Ascending aorta (tissue), 2 donors: ENCODE measurements around the gene CD151. TPM values are rescaled to one million over a fixed set of nuclear protein-coding genes. Genes with fewer than 3 reads are reported as not detected.

Experiments
- DNase-seq, 2 donors: peaks; one replicate each; pipeline ENCODE4 v3.0.0-alpha.2; 2019; ENCODE audit warnings: low spot score in 2 of 2
- H3K27ac ChIP-seq, 2 donors: fragments of 200-600 bp; sonication (generic); one replicate each; pipeline ENCODE4 v1.5.1; 2016 to 2017; ENCODE audit warnings: mild to moderate bottlenecking in 1 of 2
- H3K27me3 ChIP-seq: fragments of 200-600 bp; sonication (generic); one replicate; pipeline ENCODE4 v1.5.1; 2017
- H3K36me3 ChIP-seq, 2 donors: fragments of 200-600 bp; sonication (generic); one replicate each; pipeline ENCODE4 v1.5.1; 2016
- H3K4me1 ChIP-seq, 2 donors: fragments of 200-600 bp; sonication (generic); one replicate each; pipeline ENCODE4 v1.5.1; 2016 to 2017; ENCODE audit warnings: mild to moderate bottlenecking in 1 of 2
- H3K4me3 ChIP-seq, 2 donors: fragments of 200-600 bp; sonication (generic); one replicate each; pipeline ENCODE4 v1.5.1; 2016 to 2017; ENCODE audit warnings: mild to moderate bottlenecking in 1 of 2
- H3K9me3 ChIP-seq, 2 donors: fragments of 200-600 bp; sonication (generic); one replicate each; pipeline ENCODE4 v1.5.1; 2016
- intact Hi-C: fragments of 100-400 bp; cut with DNase I; formaldehyde crosslinking; loops from one replicate; pipeline ENCODE4 v1.15.1; 2023
- total RNA-seq: library from RNA; depleted of rRNA; stranded (reverse); fragments of >200 nt; gene quantifications from one replicate; pipeline ENCODE4 v1.1.0, GENCODE V29; 2016
- TF ChIP-seq, protein P1 (sequence below), 3 experiments: fragments of 200-600 bp in 2 of 3; fragments of 450-650 bp in 1 of 3; sonication (generic) in 2 of 3; IDR thresholded peaks; one replicate each; pipeline ENCODE4 v1.5.1; 2016 to 2019; ENCODE audit warnings: antibody characterized with exemption in 3 of 3, mild to moderate bottlenecking in 1 of 3, moderate library complexity in 1 of 3

Gene CD151
- total RNA-seq, 1 donor from 2014 or later, result 898 TPM

DNA sequence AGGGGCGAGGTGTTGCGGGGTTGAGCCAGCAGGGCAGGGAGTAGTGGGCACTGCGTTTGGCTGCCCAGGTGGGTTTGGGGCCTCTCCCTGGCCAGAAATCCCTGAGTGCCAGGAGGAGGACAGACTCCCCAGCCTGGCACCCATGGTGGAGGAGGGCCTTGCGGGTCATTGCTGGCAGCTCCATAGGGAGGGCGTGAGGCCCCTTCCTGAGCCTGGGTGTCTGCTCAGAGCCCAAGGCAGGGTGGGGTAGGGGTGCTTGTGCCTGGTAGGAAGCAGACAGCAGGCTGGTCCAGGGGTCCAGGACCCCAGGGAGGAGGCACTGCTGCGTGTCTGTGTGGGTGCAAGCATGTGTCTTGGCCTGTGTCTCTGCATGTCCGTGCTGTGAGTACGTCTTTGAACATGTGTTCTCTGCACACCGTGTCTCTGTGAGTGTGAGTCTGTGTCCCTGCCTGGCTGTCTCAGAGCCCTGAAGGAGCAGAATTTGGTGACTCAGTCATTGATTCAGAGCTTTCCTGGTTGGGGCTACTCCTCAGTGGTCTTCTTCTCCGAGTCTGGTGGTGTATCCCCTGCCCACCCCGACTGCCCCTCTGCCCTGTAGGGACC, 13.8 kb downstream of the CD151 start:
- Histone ChIP-seq H3K36me3 (no peaks in the 10 kb centered on the region), H3K27ac (peak overlapping the region; percentile 92 to 95), H3K27me3 (no peaks in the 10 kb centered on the region), H3K4me3 (no peak overlapping the region), H3K4me1 (peaks cover 40 to 44% of the 10 kb centered on the region in 2 donors), H3K9me3 (no peaks in the 10 kb centered on the region)
- intact Hi-C loops, result loop anchor here (5.0 to 10.0 kb wide), 4 partner anchors 66 to 918 kb away; partner anchors contain the start of genes AP2A2, CHID1 and CTSD
- no peak for DNase-seq
- TF ChIP-seq, protein P1, sequence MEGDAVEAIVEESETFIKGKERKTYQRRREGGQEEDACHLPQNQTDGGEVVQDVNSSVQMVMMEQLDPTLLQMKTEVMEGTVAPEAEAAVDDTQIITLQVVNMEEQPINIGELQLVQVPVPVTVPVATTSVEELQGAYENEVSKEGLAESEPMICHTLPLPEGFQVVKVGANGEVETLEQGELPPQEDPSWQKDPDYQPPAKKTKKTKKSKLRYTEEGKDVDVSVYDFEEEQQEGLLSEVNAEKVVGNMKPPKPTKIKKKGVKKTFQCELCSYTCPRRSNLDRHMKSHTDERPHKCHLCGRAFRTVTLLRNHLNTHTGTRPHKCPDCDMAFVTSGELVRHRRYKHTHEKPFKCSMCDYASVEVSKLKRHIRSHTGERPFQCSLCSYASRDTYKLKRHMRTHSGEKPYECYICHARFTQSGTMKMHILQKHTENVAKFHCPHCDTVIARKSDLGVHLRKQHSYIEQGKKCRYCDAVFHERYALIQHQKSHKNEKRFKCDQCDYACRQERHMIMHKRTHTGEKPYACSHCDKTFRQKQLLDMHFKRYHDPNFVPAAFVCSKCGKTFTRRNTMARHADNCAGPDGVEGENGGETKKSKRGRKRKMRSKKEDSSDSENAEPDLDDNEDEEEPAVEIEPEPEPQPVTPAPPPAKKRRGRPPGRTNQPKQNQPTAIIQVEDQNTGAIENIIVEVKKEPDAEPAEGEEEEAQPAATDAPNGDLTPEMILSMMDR (IDR thresholded peaks at IDR 0.05), result no peak

DNA sequence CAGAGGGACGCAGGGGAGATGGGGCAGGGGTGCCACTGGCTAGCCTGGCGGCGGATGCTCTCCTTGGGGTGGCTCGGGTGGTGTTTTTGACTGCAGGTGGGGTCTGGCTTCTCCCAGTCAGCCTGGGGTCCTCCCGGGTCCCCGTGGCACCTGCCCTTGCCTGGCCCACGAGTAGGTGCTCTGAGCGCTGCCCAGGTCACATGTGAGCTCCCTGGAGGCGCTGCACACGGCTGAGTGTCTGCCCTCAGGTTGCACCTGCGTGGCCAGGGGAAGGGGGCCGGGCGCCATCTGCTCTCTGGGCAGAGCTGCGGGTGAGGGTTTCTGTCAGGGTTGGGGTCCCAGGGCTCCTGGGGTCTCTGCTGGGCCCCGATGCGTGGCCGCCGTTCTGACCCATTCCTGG, 15.1 kb downstream of the CD151 start:
- Histone ChIP-seq H3K4me1 (peaks cover 39 to 43% of the 10 kb centered on the region in 2 donors), H3K36me3 (no peaks in the 10 kb centered on the region), H3K4me3 (no peak overlapping the region), H3K27me3 (no peaks in the 10 kb centered on the region), H3K27ac (no peak overlapping the region), H3K9me3 (no peaks in the 10 kb centered on the region)
- no peak for DNase-seq
- TF ChIP-seq, protein P1 (IDR thresholded peaks at IDR 0.05), result no peak
- intact Hi-C loops, result loop anchor here (1.0 to 10.0 kb wide), 5 partner anchors 64 to 917 kb away; partner anchors contain the start of genes AP2A2, CHID1 and CTSD

DNA sequence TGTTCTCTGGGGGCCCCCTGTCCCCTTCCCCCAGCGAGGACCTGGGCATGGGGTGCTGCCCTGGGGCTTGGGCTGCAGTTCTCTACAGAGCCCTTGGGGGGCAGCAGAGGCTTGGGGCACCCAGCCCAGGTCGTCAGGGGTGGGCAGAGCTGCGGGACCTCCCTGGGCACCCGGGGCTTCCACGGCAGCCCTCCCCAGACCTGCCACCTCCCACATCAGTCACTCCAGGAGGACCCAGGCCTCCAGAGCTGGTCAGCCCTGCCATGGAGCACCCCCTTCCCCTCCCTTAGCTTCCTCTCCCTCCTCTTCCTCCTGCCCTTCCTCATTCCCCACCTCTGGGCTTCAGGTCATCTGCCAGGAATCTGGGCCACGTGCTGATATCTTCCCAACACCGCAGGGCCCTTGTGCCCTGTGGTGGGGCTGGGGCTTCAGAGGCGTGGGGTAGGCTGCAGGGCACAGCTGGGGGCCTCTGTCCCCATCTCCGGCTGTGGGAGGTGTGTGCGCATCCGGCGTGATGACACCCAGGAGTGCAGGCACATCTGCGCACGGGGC, 15.7 kb downstream of the CD151 start:
- Histone ChIP-seq H3K4me3 (peak overlapping the region in 1 of 2 donors; percentile 71), H3K27ac (no peak overlapping the region), H3K4me1 (peaks cover 34 to 40% of the 10 kb centered on the region in 2 donors), H3K9me3 (no peaks in the 10 kb centered on the region), H3K27me3 (no peaks in the 10 kb centered on the region), H3K36me3 (no peaks in the 10 kb centered on the region)
- intact Hi-C loops, result loop anchor here (1.0 to 10.0 kb wide), 5 partner anchors 64 to 916 kb away; partner anchors contain the start of genes AP2A2, CHID1 and CTSD
- DNase-seq, result no peak
- TF ChIP-seq, protein P1 (IDR thresholded peaks at IDR 0.05), result peak; percentile 81 to 95 (median 94)

DNA sequence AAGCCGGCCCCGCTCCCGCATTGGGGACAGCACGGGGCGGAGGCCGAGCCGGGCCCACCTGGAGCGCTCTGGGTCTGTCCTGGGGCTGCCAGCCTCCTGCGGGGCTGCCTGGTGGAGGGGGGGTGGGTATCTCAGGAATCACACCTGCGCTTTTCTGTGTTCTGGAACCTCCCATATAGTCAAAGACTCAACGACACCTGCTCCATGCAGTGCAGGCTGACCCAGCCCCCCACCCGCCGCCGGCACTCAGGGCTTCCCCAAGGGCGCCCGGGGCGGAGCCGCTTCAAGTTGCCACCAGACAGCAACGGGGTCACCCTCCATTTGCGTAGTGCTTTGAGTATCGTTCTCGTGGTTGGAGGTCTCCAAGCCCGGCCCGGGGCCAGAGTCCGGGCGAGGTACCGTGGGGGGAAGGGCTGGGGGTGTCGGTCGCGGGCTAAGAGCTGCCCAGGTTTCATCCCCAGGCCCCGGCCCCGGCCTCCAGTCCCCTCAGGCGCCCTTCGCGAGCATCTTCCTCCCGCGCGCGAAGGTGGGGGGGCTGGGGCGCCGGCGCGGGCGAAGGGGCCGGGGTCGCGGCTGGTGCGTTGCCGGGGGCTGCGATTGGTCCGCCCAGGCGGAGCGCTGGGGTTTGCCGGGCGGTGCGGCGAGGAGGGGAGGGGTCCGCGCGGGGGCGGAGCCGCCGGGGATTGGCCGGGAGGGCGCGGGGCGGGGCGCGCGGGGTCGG, 16.5 kb downstream of the CD151 start:
- Histone ChIP-seq H3K4me3 (peak overlapping the region; percentile 55 to 71), H3K27me3 (no peaks in the 10 kb centered on the region), H3K36me3 (no peaks in the 10 kb centered on the region), H3K9me3 (no peaks in the 10 kb centered on the region), H3K27ac (no peak overlapping the region), H3K4me1 (peaks cover 26 to 37% of the 10 kb centered on the region in 2 donors)
- intact Hi-C loops, result loop anchor here (5.0 to 10.0 kb wide), 4 partner anchors 63 to 916 kb away; partner anchors contain the start of genes AP2A2, CHID1 and CTSD
- DNase-seq, result no peak
- TF ChIP-seq, protein P1 (IDR thresholded peaks at IDR 0.05), result no peak

DNA sequence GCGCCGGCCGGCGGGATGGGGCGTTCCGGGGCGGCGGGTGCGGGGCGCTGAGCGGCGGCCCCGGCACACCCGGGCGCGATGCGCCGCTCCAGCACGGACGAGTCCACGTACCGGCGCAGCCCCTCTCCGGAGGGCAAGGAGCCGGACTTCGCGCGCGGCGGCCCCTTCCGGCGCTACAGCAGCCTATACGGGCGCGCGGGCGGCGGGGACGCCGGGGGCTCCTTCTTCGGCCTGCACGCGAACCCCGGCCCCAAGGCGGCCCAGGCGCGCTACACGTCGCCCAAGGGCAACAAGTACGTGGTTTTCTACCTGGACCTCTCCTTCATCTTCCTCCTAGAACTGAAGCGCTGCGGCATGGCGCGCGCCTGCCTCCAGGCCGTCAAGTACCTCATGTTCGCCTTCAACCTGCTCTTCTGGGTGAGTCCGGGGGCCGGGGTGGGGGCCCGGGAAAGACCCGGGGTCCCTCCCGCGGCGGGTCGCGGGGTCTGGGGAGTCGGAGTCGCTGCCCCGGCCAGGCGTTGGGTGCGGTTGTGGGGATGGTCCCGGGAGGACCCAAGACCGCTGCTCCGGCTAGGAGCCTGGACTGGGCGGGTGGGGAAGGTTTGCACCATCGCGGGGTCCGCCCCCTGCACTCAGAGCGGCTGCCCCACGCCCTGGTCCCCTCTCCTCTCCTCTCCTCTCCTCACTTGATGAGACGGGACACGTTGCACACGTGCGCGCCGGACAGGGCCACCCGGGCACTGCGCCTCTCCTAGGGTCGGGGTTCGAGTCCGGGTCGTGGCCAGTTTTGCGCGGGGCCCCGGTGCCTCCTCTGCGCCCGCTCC, 17.4 kb downstream of the CD151 start:
- no peak for DNase-seq
- intact Hi-C loops, result loop anchor here (5.0 to 10.0 kb wide), 4 partner anchors 62 to 915 kb away; partner anchors contain the start of genes AP2A2, CHID1 and CTSD
- H3K4me1 ChIP-seq, result peaks cover 20 to 31% of the 10 kb centered on the region in 2 donors
- no peak overlapping the region for H3K27ac ChIP-seq
- no peaks in the 10 kb centered on the region for H3K9me3 ChIP-seq
- TF ChIP-seq, protein P1 (IDR thresholded peaks at IDR 0.05), result no peak
- H3K36me3 ChIP-seq, result no peaks in the 10 kb centered on the region
- no peaks in the 10 kb centered on the region for H3K27me3 ChIP-seq
- H3K4me3 ChIP-seq, result peak overlapping the region; percentile 55 to 71
